Neuronal stem cell (in vitro differentiated cells): ENCODE results near the gene B4GALNT2.
A peak's percentile ranks its signal among the peaks of the same experiment; 100 is the strongest.

Source experiments
- DNase-seq: peaks from one replicate; pipeline ENCODE4 v3.0.0-alpha.2; 2013; ENCODE audit warnings: low spot score
- H2AFZ ChIP-seq: one replicate; pipeline ENCODE4 v1.6.1; 2013; ENCODE audit warnings: mild to moderate bottlenecking, low read length, inconsistent platforms
- H2AK5ac ChIP-seq: 2 replicates; pipeline ENCODE4 v1.6.1; 2013; ENCODE audit warnings: low read depth, mild to moderate bottlenecking, inconsistent platforms, low read length, moderate library complexity, mixed read lengths
- H2BK120ac ChIP-seq: 2 replicates; pipeline ENCODE4 v1.6.1; 2013; ENCODE audit warnings: low read depth, mild to moderate bottlenecking, inconsistent platforms, low read length, moderate library complexity, mixed read lengths
- H2BK12ac ChIP-seq: one replicate; pipeline ENCODE4 v1.6.1; 2013; ENCODE audit warnings: low read length, inconsistent platforms
- H2BK15ac ChIP-seq: 2 replicates; pipeline ENCODE4 v1.6.1; 2013; ENCODE audit warnings: mild to moderate bottlenecking, low read length, inconsistent platforms, mixed read lengths
- H2BK5ac ChIP-seq: one replicate; pipeline ENCODE4 v1.6.1; 2013; ENCODE audit warnings: inconsistent platforms, mild to moderate bottlenecking, low read length, moderate library complexity
- H3K14ac ChIP-seq: one replicate; pipeline ENCODE4 v1.6.1; 2013; ENCODE audit warnings: low read length, inconsistent platforms
- H3K18ac ChIP-seq: 2 replicates; pipeline ENCODE4 v1.6.1; 2013; ENCODE audit warnings: low read length, inconsistent platforms
- H3K23ac ChIP-seq: 2 replicates; pipeline ENCODE4 v1.6.1; 2013; ENCODE audit warnings: low read depth, mild to moderate bottlenecking, mixed read lengths, low read length, inconsistent platforms; ENCODE audit not compliant: poor library complexity
- H3K27ac ChIP-seq: replicated peaks from 3 replicates; pipeline ENCODE4 v1.5.1; 2013; ENCODE audit warnings: low read length, inconsistent platforms
- H3K27me3 ChIP-seq, 3 experiments: 2 replicates each; pipeline ENCODE4 v1.6.1; 2013; ENCODE audit warnings: low read length in 3 of 3, mild to moderate bottlenecking in 2 of 3, inconsistent platforms in 1 of 3, low read depth in 1 of 3, mixed read lengths in 1 of 3, moderate library complexity in 1 of 3; ENCODE audit not compliant: control insufficient read depth in 3 of 3, insufficient read depth in 3 of 3
- H3K36me3 ChIP-seq, 2 donors: replicated peaks in 1 of 2; 2 replicates each; pipeline ENCODE4 v1.6.1; 2013; ENCODE audit warnings: low read length in 2 of 2; ENCODE audit not compliant: control insufficient read depth in 2 of 2, insufficient read depth in 2 of 2
- H3K4ac ChIP-seq: 2 replicates; pipeline ENCODE4 v1.6.1; 2013; ENCODE audit warnings: inconsistent platforms, mild to moderate bottlenecking, low read length, moderate library complexity
- H3K4me1 ChIP-seq, 2 donors: 1 replicate in 1 of 2; 2 replicates in 1 of 2; pipeline ENCODE4 v1.6.1; 2013; ENCODE audit warnings: low read length in 2 of 2, low read depth in 1 of 2; ENCODE audit not compliant: control insufficient read depth in 2 of 2, insufficient read depth in 1 of 2
- H3K4me2 ChIP-seq: one replicate; pipeline ENCODE4 v1.6.1; 2013; ENCODE audit warnings: mild to moderate bottlenecking, low read length, inconsistent platforms; ENCODE audit not compliant: insufficient read depth, poor library complexity, severe bottlenecking
- H3K4me3 ChIP-seq, 2 donors: 2 replicates each; pipeline ENCODE4 v1.5.1; 2013; ENCODE audit warnings: low read length in 2 of 2, mild to moderate bottlenecking in 2 of 2, inconsistent platforms in 1 of 2, moderate library complexity in 1 of 2
- H3K79me1 ChIP-seq: one replicate; pipeline ENCODE4 v1.6.1; 2013; ENCODE audit warnings: low read depth, mild to moderate bottlenecking, inconsistent platforms, low read length, moderate library complexity
- H3K9ac ChIP-seq: one replicate; pipeline ENCODE4 v1.6.1; 2013; ENCODE audit warnings: mild to moderate bottlenecking, low read depth, low read length, inconsistent platforms; ENCODE audit not compliant: poor library complexity
- H3K9me3 ChIP-seq, 2 donors: replicated peaks in 1 of 2; 2 replicates each; pipeline versions ENCODE3 to v1.6.1; 2013; ENCODE audit warnings: low read length in 2 of 2, mild to moderate bottlenecking in 2 of 2, inconsistent platforms in 1 of 2, low read depth in 1 of 2, mixed read lengths in 1 of 2, moderate library complexity in 1 of 2; ENCODE audit not compliant: control insufficient read depth in 2 of 2, insufficient read depth in 1 of 2
- H4K8ac ChIP-seq: one replicate; pipeline ENCODE4 v1.6.1; 2013; ENCODE audit warnings: low read depth, mild to moderate bottlenecking, inconsistent platforms, low read length, moderate library complexity
- H4K91ac ChIP-seq: one replicate; pipeline ENCODE4 v1.6.1; 2013; ENCODE audit warnings: low read length, low read depth, mild to moderate bottlenecking, inconsistent platforms; ENCODE audit not compliant: poor library complexity
- WGBS, 2 donors: extraction: QIAGEN DNeasy Blood & Tissue Kit; methylation state at CpG; one replicate each; pipeline ENCODE4 v1.1.7; 2013; ENCODE audit warnings: missing lambda C conversion rate in 2 of 2, mixed read lengths in 1 of 2; ENCODE audit not compliant: insufficient read length in 2 of 2, insufficient replicate concordance in 1 of 2; ENCODE audit errors: extremely low coverage in 2 of 2; 5-methylcytosine and 5-hydroxymethylcytosine counted together

B4GALNT2 gene

GRCh38 chr17:49148171-49148570, 15.6 kb downstream of the B4GALNT2 start:
- H3K9ac ChIP-seq, result no peak overlapping the region
- no peak overlapping the region for H2AK5ac ChIP-seq
- H3K27ac ChIP-seq, result no peak overlapping the region
- no CpG with 5 or more reads among the region's 6 CpGs for WGBS, 2 donors
- H3K36me3 ChIP-seq, result no peaks in the 10 kb centered on the region
- H3K4ac ChIP-seq, result peak overlapping the region; percentile 2
- H3K18ac ChIP-seq, result no peak overlapping the region
- H4K8ac ChIP-seq, result no peak overlapping the region
- H3K9me3 ChIP-seq, result no peaks in the 10 kb centered on the region
- H2BK5ac ChIP-seq, result no peak overlapping the region
- H2BK15ac ChIP-seq, result no peak overlapping the region
- no peak overlapping the region for H4K91ac ChIP-seq
- H3K23ac ChIP-seq, result no peak overlapping the region
- H2BK12ac ChIP-seq, result no peak overlapping the region
- H2AFZ ChIP-seq, result no peak overlapping the region
- no peak for DNase-seq
- no peak overlapping the region for H3K4me2 ChIP-seq
- no peaks in the 10 kb centered on the region for H3K4me1 ChIP-seq
- no peak overlapping the region for H2BK120ac ChIP-seq
- peaks cover 0 to 8% (median 0%) of the 10 kb centered on the region in 3 experiments for H3K27me3 ChIP-seq
- no peaks in the 10 kb centered on the region for H3K79me1 ChIP-seq
- H3K4me3 ChIP-seq, result no peak overlapping the region
- no peak overlapping the region for H3K14ac ChIP-seq

GRCh38 chr17:49151996-49152395, 19.4 kb downstream of the B4GALNT2 start:
- Histone ChIP-seq H3K18ac (no peak overlapping the region), H3K27me3 (peaks cover 0 to 4% (median 0%) of the 10 kb centered on the region in 3 experiments), H3K23ac (no peak overlapping the region), H2BK5ac (no peak overlapping the region), H3K4me1 (no peaks in the 10 kb centered on the region), H2BK12ac (no peak overlapping the region), H3K14ac (no peak overlapping the region), H4K8ac (no peak overlapping the region), H2BK15ac (no peak overlapping the region), H3K27ac (no peak overlapping the region), H2AK5ac (no peak overlapping the region), H3K36me3 (no peaks in the 10 kb centered on the region), H2BK120ac (no peak overlapping the region), H3K4me2 (no peak overlapping the region), H3K79me1 (no peaks in the 10 kb centered on the region), H3K4me3 (no peak overlapping the region), H2AFZ (no peak overlapping the region), H4K91ac (no peak overlapping the region), H3K4ac (no peak overlapping the region), H3K9me3 (no peaks in the 10 kb centered on the region), H3K9ac (no peak overlapping the region)
- WGBS, 2 donors, result no CpG with 5 or more reads among the region's 4 CpGs
- no peak for DNase-seq

DNA sequence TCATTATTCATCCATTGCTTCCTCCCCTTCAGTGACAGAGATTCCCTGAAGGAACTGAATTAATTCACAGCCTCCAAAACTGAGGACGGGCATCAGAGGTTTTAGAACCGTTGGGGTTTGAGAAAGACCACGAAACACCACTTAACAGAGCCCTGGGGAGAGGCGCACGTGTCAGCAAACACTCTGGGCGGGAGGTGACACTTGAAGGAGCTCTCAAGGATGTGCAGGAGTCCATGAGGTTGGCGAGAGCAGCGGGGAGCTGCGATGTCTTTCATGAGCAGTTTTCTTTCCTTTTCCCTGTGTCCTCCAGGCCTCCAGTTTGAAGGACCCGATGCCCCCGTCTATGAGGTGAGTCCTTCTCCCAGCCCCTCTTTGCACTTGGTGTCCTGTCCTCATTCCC, 23.7 kb downstream of the B4GALNT2 start:
- DNase-seq, result no peak
- Histone ChIP-seq H3K4me2 (no peak overlapping the region), H2BK5ac (no peak overlapping the region), H2AK5ac (no peak overlapping the region), H2AFZ (no peak overlapping the region), H3K14ac (no peak overlapping the region), H3K27ac (no peak overlapping the region), H3K23ac (no peak overlapping the region), H2BK120ac (no peak overlapping the region), H3K4me3 (no peak overlapping the region), H3K4ac (no peak overlapping the region), H4K91ac (no peak overlapping the region), H3K79me1 (no peaks in the 10 kb centered on the region), H2BK12ac (no peak overlapping the region), H3K18ac (no peak overlapping the region), H3K9ac (no peak overlapping the region), H3K36me3 (no peaks in the 10 kb centered on the region), H3K27me3 (peaks cover 0 to 22% (median 0%) of the 10 kb centered on the region in 3 experiments), H2BK15ac (no peak overlapping the region), H3K9me3 (no peaks in the 10 kb centered on the region), H4K8ac (no peak overlapping the region), H3K4me1 (peaks cover 0 to 4% of the 10 kb centered on the region in 2 donors)
- no CpG with 5 or more reads among the region's 11 CpGs for WGBS, 2 donors

DNA sequence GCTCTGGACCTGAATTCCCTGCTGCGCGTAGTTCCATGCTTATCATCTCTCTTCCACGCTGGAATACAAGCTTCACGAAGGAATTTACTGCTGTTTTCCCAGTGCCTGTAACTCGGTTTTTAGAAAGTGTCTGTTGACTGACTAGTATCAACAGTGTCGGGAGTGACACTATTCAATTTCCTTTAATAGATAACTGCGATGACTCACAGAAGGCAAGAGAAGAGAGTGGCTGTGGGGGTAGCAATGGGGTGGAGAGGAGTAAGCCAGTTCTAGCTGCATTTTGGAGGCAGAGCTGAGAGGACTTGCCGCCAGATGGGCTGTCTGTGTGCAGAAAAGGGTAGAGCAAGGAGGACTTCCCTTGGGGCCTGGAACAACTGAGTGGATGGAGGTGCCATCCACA, 25.2 kb downstream of the B4GALNT2 start:
- no peak overlapping the region for H2BK12ac ChIP-seq
- DNase-seq, result no peak

More for the DNA sequence above, 25.2 kb downstream of the B4GALNT2 start:
- Histone ChIP-seq H4K91ac (no peak overlapping the region), H3K14ac (no peak overlapping the region), H3K27ac (no peak overlapping the region), H2AFZ (no peak overlapping the region), H2BK5ac (no peak overlapping the region), H2BK120ac (no peak overlapping the region), H3K9me3 (no peaks in the 10 kb centered on the region), H3K36me3 (no peaks in the 10 kb centered on the region), H3K27me3 (peaks cover 0 to 22% (median 0%) of the 10 kb centered on the region in 3 experiments), H3K4me1 (peaks cover 0 to 4% of the 10 kb centered on the region in 2 donors), H3K79me1 (no peaks in the 10 kb centered on the region), H3K23ac (no peak overlapping the region), H3K9ac (no peak overlapping the region), H2AK5ac (no peak overlapping the region), H4K8ac (no peak overlapping the region), H2BK15ac (no peak overlapping the region), H3K4me3 (no peak overlapping the region), H3K18ac (no peak overlapping the region), H3K4me2 (no peak overlapping the region), H3K4ac (no peak overlapping the region)
- WGBS, 2 donors, result no CpG with 5 or more reads among the region's 8 CpGs
